T47D (cell line): ENCODE measurements around the gene MICA.
"Not testable (repeated sequence)": the region's sequence is repeated elsewhere in the genome, so short reads cannot be mapped to it uniquely, and the experiment has no call there.

ENCODE experiments used
- DNase-seq, 2 experiments: peaks; one replicate each; pipeline versions ENCODE4 v3.0.0 to v3.0.0-alpha.2; 2011 to 2012; ENCODE audit warnings: low read depth in 1 of 2, low spot score in 1 of 2
- JUND ChIP-seq: IDR thresholded peaks from 2 replicates; pipeline ENCODE4 v1.6.1; 2012; ENCODE audit warnings: low read depth
- in situ Hi-C: cut with HindIII; loops from 2 replicates; pipeline ENCODE4 v1.10.0; 2016; ENCODE audit warnings: low sequenced_read_pairs, low pct_unique_long_range_greater_than_20kb

MICA gene

DNA sequence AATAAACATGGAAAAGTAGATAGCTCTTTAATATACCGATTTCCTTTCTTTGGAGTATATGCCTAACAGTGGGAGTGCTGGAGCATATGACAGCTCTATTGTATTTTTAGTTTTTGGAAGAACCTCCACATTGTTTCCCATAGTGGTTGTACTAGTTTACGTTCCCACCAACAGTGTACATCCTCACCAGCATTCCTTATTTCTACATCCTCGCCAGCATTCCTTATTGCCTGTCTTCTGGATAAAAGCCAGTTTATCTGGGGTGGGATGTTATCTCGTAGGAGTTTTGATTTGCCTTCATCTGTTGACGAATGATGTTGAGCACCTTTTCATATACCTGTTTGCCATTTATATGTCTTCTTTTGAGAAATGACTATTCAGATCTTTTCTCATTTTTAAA is 2.6 kb downstream of the MICA start:
- no peak for DNase-seq
- in situ Hi-C loops, result no loop called here
- no peak for TF ChIP-seq JUND

DNA sequence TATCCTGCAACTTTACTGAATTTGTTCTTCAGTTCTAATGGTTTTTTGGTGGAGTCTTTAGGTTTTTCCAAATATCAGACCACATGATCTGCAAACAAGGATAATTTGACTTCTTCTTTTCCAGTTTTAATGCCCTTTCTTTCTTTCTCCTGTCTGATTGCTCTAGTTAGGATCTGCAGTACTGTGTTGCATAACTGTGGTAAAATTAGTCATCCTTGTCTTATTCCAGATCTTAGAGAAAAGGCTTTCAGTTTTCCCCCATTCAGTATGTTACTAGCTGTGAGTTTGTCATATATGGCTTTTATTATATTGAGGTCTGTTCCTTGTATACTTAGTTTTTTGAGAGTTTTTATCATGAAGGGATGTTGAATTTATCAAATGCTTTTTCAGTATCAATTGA is 4.3 kb downstream of the MICA start:
- in situ Hi-C loops, result no loop called here
- DNase-seq, result no peak
- no peak for TF ChIP-seq JUND

DNA sequence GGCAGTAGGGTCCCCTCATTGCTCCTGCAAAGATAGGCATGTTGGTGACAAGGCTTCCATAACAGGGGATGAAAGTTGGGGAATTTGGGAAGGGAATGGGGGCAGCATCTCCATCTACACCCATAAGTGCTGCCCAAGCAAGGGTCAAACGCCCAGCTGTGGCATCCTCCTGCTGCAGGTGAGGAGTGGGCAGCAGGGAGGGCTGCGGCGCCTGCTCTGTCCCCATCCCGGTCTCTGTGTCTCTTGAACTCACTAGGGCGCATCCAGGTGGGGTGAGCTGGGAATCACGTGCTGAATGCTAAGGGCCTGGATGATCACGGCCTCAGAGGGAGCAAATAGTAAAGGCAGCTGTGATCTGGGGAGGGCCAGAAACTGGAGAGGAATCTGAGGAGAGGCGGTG is 9.1 kb downstream of the MICA start:
- no peak for DNase-seq
- in situ Hi-C loops, result no loop called here
- TF ChIP-seq JUND, result no peak

DNA sequence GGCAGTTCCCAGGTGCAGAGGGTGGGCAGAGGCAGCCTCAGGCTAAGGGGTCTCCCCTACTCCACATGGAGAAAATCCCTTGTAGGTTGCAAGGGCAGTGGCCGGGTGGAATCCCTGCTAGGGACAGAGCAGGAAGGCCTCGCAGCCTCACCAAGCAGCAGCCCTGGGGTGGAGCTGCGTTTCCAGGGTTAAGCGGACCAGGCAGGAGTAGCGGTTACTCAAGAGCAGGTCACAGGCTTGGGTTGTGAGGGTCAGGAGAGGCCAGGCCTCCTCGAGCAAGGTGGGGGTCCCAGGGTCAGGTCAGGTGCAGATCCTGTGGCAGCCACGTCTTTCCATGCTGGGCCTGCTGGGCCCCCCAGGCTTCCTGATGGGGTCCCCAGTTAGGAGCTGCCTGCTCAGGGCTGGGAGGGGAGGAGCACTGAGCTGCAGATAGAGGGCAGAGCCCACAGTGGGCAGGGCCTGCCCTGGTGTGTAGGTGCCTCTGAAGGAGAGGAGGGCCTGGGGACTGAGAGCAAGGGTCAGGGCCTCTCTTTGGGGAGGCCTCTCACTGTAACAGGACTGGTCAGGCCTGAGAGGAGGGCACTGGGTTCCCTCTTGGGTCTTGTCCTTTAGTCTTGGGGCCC is 10.9 kb downstream of the MICA start:
- DNase-seq, in situ Hi-C loops: not testable (repeated sequence)

DNA sequence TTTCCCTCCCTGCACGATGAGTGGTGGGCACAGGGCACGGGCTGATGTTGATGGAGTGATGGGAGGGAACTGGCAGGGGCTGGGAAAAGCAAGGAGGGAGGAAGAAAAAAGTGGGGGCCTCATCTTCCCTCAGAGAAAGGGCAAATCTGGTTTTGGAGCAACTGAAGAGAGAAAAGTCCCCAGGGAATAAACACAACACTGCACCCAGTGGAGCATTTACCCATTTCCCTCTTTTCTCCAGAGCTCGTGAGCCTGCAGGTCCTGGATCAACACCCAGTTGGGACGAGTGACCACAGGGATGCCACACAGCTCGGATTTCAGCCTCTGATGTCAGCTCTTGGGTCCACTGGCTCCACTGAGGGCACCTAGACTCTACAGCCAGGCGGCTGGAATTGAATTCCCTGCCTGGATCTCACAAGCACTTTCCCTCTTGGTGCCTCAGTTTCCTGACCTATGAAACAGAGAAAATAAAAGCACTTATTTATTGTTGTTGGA is 11.4 kb downstream of the MICA start:
- TF ChIP-seq JUND, result no peak
- in situ Hi-C loops, result no loop called here
- DNase-seq, result no peak

DNA sequence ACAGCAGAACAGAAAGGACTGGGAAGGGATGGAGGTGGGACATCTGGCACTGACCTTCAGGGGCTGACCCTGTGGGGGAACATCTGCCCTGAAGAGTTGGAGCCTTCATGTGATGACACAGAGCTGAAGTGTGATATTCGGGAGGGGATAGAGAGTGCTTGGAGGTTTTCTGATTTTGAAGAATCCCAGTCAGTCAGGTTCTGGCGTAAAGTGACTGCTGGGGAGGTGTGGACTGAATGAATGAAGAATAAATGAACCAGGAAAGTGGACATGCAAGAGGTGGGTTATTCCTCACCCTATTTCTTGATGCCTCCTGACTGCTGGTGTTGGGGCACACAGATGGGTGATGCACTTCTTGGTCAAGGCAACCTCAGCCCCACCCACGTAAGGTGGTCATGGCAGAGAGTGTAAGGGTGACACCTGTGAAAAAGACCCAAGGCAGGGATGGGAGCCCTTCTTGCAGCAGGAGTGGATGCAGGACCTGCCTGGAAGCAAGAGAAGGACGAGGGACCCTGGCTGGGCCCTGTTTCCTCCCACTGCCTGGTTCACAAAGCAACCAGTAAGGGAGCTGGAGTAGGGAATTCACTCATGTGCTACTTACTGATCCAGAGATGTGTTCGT is 13.1 kb downstream of the MICA start:
- no peak for DNase-seq
- in situ Hi-C loops, result no loop called here
- no peak for TF ChIP-seq JUND

DNA sequence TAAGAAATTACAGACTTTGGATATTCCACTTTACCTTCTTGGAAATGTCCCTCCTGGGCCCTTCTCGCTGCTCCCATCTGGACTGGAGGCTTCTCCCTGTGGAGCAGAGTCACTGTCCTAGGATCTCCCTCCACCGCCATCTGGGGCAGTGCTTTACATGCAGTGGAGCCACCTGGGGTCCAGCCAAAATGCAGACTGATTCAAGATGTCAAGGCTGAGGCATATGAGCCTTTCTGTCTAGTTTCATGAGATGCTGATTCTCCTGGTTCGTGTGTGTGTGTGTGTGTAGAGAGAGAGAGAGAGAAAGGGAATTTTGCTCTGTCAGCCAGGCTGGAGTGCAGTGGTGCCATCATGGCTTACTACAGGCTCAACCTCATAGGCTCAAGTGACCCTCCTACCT is 14.9 kb downstream of the MICA start:
- TF ChIP-seq JUND, result no peak
- DNase-seq, result no peak
- in situ Hi-C loops, result no loop called here

DNA sequence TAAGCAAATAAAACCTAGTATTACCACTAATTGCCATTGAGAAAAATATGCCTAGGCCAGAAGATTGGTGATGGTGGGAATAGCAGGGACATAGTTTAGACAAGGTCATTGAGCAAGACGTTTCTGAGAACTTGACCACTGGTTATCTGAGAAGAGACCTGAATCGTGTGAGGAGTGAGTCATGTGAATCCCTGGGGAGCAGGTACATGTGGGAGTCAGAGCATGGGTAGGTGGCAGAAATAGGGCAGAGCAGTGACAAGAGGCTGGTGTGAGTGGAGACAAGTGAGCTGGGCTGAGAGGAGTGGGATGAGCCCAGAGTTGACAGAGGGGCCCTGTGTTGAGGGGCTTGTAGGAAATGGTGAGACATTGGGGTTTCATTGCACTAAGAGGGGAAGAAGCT is 16.4 kb downstream of the MICA start:
- TF ChIP-seq JUND, result no peak
- in situ Hi-C loops, result no loop called here
- DNase-seq, result no peak

DNA sequence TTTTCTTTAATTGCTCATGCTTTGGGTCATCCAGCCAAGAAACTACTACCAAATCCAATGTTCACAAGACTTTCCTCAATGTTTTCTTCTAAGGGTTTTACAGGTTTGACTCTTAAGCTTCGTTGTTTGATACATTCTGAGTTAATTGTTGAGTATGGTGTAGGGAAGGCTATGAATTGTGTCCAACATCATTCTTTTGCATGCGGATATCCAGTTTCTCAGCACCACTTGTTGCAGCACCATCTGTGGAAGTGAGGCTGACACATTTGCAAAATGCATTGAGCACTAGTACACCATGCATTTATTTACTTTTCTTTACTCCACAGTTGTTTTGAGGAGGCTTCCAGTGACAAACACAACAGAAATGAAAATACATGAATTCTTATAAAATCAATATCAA is 17.2 kb downstream of the MICA start:
- no peak for DNase-seq
- no peak for TF ChIP-seq JUND
- in situ Hi-C loops, result no loop called here

DNA sequence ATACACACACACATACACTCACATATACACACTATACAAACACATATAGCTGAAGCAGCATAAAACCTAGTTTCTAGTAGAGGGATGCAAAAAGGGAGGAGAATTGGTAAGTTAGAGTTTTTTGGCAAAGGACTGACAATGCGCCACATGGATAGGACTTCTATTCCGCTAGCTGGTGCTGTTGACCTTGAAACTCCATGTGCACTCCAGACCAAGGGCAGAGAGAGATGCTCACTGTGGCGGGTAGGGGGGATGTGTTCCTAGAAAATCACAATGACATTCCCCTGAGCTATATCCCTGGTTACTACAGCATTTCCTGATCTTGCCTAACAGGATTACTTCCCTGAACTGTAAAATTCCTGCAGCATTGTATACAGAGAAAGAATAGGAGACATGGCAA is 19.2 kb downstream of the MICA start:
- DNase-seq, result no peak
- no peak for TF ChIP-seq JUND
- in situ Hi-C loops, result no loop called here

DNA sequence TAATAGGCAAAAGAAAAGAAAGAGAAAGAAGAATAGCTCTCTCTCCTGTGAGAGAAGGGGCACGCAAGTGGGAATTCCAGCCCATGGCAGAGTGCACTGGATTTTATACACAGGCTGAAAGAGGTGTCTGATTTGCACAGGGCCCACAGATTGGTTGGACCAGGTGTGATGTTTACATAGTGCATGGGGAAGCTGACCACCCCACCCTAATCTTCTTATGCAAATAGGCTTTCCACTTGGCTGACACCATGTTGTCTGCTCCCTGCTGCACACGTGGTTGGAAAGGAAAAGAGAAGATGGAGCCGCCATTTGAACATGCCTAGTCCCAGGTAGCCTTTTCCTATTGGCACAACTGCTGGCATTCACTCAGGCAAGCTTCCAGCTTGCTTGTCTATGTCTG is 20.2 kb downstream of the MICA start:
- DNase-seq, result no peak
- TF ChIP-seq JUND, result no peak
- in situ Hi-C loops, result no loop called here

DNA sequence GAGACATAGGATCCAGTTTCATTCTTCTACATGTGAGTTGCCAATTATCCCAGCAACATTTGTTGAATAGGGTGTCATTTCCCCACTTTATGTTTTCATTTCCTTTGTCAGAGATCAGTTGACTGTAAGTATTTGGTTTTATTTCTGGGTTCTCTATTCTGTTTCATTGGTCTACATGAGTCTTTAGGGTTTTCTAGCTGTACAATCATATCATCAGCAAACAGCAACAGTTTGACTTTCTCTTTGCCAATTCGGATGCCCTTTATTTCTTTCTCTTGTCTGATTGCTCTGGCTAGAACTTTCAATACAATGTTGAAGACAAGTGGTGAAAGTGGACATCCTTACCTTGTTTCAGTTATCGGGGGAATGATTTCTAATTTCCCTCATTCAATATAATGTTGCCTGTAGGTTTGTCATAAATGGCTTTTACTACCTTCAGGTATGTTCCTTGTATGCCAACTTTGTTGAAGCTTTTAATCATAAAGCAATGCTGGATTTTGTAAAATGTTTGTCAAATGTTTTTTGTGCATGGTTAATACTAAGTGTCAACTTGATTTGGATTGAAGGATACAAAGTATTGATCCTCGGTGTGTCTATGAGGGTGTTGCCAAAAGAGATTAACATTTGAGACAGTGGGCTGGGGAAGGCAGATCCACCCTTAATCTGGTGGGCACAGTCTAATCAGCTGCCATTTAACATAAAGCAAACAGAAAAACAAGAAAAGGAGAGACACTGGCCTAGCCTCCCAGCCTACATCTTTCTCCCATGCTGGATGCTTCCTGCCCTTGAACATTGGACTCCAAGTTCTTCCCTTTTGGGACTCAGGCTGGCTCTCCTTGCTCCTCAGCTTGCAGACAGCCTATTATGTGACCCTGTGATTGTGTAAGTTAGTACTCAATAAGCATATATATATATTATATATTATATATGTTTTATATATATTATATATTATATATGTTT is 23.3 kb downstream of the MICA start:
- DNase-seq, result no peak
- no peak for TF ChIP-seq JUND
- in situ Hi-C loops, result no loop called here

DNA sequence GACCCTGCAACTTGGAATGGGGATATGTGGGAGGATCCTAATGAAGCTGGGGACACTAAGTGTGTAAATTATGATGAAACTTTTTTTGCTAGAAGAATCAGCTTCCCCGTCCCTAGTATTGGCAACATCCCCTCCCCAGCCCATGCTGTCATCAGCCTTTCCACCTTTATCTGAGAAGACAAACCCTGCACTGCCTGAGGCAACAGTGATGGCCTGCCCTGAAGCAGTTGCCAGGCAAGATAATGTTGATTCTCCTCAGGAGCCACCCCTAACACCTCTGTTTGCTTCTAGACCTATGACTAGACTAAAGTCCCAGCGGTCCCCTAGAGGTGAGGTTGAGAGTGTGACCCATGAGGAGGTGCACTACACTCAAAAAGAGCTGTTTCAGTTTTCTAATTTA is 27.1 kb downstream of the MICA start:
- no peak for TF ChIP-seq JUND
- in situ Hi-C loops, result no loop called here
- DNase-seq, result no peak

DNA sequence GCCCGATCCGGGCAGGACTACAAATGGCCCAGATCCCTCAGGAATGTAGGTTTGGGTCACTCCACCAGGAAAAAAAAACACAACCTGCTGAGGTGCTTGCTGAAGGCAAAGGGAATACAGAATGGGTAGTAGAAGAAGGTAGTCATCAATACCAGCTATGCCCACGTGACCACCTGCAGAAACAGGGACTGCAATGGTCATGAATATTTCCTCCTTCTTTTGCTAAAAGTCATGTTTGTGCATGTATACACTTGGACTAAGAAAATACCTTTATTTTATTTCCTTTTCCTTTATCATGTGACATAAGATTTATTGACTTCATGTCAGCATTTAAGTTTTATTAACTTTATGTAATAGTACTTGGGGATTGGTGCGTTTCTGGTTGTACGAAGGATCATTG is 31.7 kb downstream of the MICA start:
- DNase-seq, in situ Hi-C loops: not testable (repeated sequence)
